Prostate gland (tissue), 2 donors: ENCODE results near the gene KCNK6. TPM values are rescaled to one million over a fixed set of nuclear protein-coding genes. Genes with fewer than 3 reads are reported as not detected.
"Not testable (repeated sequence)": the region's sequence is repeated elsewhere in the genome, so short reads cannot be mapped to it uniquely, and the experiment has no call there.

Experiments
- DNase-seq: peaks from one replicate; pipeline ENCODE4 v3.0.0-alpha.2; 2019; ENCODE audit warnings: low spot score
- H3K27ac ChIP-seq, 2 donors: fragments of 200-600 bp; sonication (generic); 2 replicates each; pipeline ENCODE4 v1.5.1; 2017 to 2019
- H3K27me3 ChIP-seq: fragments of 200-600 bp; sonication (generic); replicated peaks from 2 replicates; pipeline ENCODE4 v1.5.1; 2019; ENCODE audit not compliant: insufficient read depth
- H3K36me3 ChIP-seq, 2 donors: fragments of 200-600 bp; sonication (generic); 1 replicate in 1 of 2; 2 replicates in 1 of 2; pipeline versions ENCODE4 v1.5.1 to v1.8.1; 2017 to 2019
- H3K4me1 ChIP-seq: fragments of 200-600 bp; sonication (generic); replicated peaks from 2 replicates; pipeline ENCODE4 v1.5.1; 2019
- H3K4me3 ChIP-seq, 2 donors: fragments of 200-600 bp; sonication (generic); 2 replicates each; pipeline ENCODE4 v1.5.1; 2017 to 2019
- H3K9me3 ChIP-seq: fragments of 200-600 bp; sonication (generic); 2 replicates; pipeline ENCODE4 v1.5.1; 2017
- CTCF ChIP-seq, 4 experiments: fragments of 200-600 bp in 2 of 4; fragments of 450-650 bp in 2 of 4; sonication (generic) in 2 of 4; IDR thresholded peaks; 1 replicate in 3 of 4; 2 replicates in 1 of 4; pipeline ENCODE4 v1.5.1; 2016 to 2019; ENCODE audit warnings: antibody characterized with exemption in 4 of 4, mild to moderate bottlenecking in 2 of 4, moderate library complexity in 2 of 4
- POLR2A ChIP-seq: fragments of 450-650 bp; IDR thresholded peaks from one replicate; pipeline ENCODE4 v1.6.1; 2016; ENCODE audit warnings: antibody characterized with exemption, mild to moderate bottlenecking
- POLR2AphosphoS5 ChIP-seq: sonication (generic); formaldehyde crosslinking; IDR thresholded peaks from one replicate; pipeline ENCODE4 v1.6.1; 2017; ENCODE audit warnings: antibody characterized with exemption
- WGBS: methylation state at CpG from one replicate; pipeline ENCODE4 v1.1.5; 2018; 5-methylcytosine and 5-hydroxymethylcytosine counted together
- intact Hi-C: fragments of 100-400 bp; cut with DNase I; formaldehyde crosslinking; loops from one replicate; pipeline ENCODE4 v1.14.2; 2022
- total RNA-seq, 2 donors: library from RNA; depleted of rRNA; stranded (reverse); fragments of >200 nt; gene quantifications; one replicate each; pipeline ENCODE4 v1.1.0, GENCODE V29; 2016

Gene KCNK6
- total RNA-seq, 2 donors from 2014 or later: 5.9 to 7.3 TPM

- peak; percentile 84 for TF ChIP-seq POLR2AphosphoS5
- no peak for TF ChIP-seq CTCF (IDR thresholded peaks at IDR 0.05)
- peak; percentile 65 for TF ChIP-seq POLR2A
- Histone ChIP-seq H3K27ac (peak overlapping the region; percentile 95 to 98), H3K9me3 (no peaks in the 10 kb centered on the region), H3K27me3 (no peaks in the 10 kb centered on the region), H3K4me3 (peak overlapping the region; percentile 61 to 69), H3K36me3 (no peaks in the 10 kb centered on the region), H3K4me1 (no peaks in the 10 kb centered on the region)
- DNase-seq: peak; percentile 94
- intact Hi-C loops: loop anchor here (2.0 to 10.0 kb wide), 4 partner anchors 39 to 431 kb away; partner anchors contain the start of genes PSMD8, SIPA1L3 and WDR87
- WGBS: under 1% methylated on average over 52 of the region's 52 CpGs
Measured at GRCh38 chr19:38335949-38336637, 16.4 kb downstream of the KCNK6 start.

GRCh38 chr19:38336638-38337359 lies 17.2 kb downstream of the KCNK6 start:
- H3K9me3 ChIP-seq: no peaks in the 10 kb centered on the region
- WGBS: 2% methylated on average over 41 of the region's 41 CpGs
- H3K4me1 ChIP-seq: no peaks in the 10 kb centered on the region
- H3K27ac ChIP-seq: peak overlapping the region; percentile 95 to 98
- TF ChIP-seq CTCF (IDR thresholded peaks at IDR 0.05) (no peak), POLR2AphosphoS5 (peak; percentile 25), POLR2A (peak; percentile 21)
- peak; percentile 96 for DNase-seq
- no peaks in the 10 kb centered on the region for H3K36me3 ChIP-seq
- no peaks in the 10 kb centered on the region for H3K27me3 ChIP-seq
- intact Hi-C loops: loop anchor here (2.0 to 10.0 kb wide), 3 partner anchors 38 to 432 kb away; partner anchors contain the start of genes PSMD8, SIPA1L3 and WDR87
- peak overlapping the region; percentile 61 to 69 for H3K4me3 ChIP-seq

- intact Hi-C loops: loop anchor here (2.0 to 10.0 kb wide), 3 partner anchors 37 to 433 kb away; partner anchors contain the start of genes PSMD8, SIPA1L3 and WDR87
- Histone ChIP-seq H3K9me3 (no peaks in the 10 kb centered on the region), H3K4me3 (peak overlapping the region; percentile 61 to 69), H3K4me1 (no peaks in the 10 kb centered on the region), H3K27ac (peak overlapping the region; percentile 95 to 98), H3K27me3 (no peaks in the 10 kb centered on the region), H3K36me3 (no peaks in the 10 kb centered on the region)
- DNase-seq: no peak
- TF ChIP-seq POLR2A (no peak), CTCF (IDR thresholded peaks at IDR 0.05) (no peak), POLR2AphosphoS5 (no peak)
- WGBS: 55% methylated on average over 10 of the region's 10 CpGs
Measured at GRCh38 chr19:38337360-38337653, 17.7 kb downstream of the KCNK6 start.

- intact Hi-C loops: loop anchor here (10.0 kb wide), 2 partner anchors 194 to 434 kb away; partner anchors contain the start of genes SIPA1L3 and WDR87
- WGBS: 51% methylated on average over 4 of the region's 4 CpGs
- not testable (repeated sequence) for H3K36me3 ChIP-seq
Measured at GRCh38 chr19:38339011-38339410, 19.4 kb downstream of the KCNK6 start.

GRCh38 chr19:38340927-38341326 lies 21.3 kb downstream of the KCNK6 start:
- Histone ChIP-seq H3K36me3 (no peaks in the 10 kb centered on the region), H3K4me3 (no peak overlapping the region), H3K9me3 (no peaks in the 10 kb centered on the region), H3K4me1 (no peaks in the 10 kb centered on the region), H3K27me3 (no peaks in the 10 kb centered on the region), H3K27ac (no peak overlapping the region)
- TF ChIP-seq POLR2AphosphoS5 (no peak), CTCF (IDR thresholded peaks at IDR 0.05) (no peak), POLR2A (no peak)
- intact Hi-C loops: no loop called here
- 96% methylated on average over 2 of the region's 2 CpGs for WGBS
- DNase-seq: no peak

More at GRCh38 chr19:38339011-38339410, 19.4 kb downstream of the KCNK6 start:
- not testable (repeated sequence) for H3K27me3 ChIP-seq, H3K4me1 ChIP-seq, H3K9me3 ChIP-seq, DNase-seq, H3K4me3 ChIP-seq, H3K27ac ChIP-seq
